Spleen (tissue), 11 donors: ENCODE measurements around the gene KANK4. TPM values are rescaled to one million over a fixed set of nuclear protein-coding genes. Genes with fewer than 3 reads are reported as not detected.

Source experiments
- DNase-seq: peaks from one replicate; pipeline ENCODE4 v3.0.0-alpha.2; 2020
- H3K27ac ChIP-seq, 8 donors: fragments of 200-600 bp; sonication (generic) in 7 of 8; 1 replicate in 4 of 8; 2 replicates in 4 of 8; pipeline versions ENCODE4 v1.5.0 to v1.8.0; 2016 to 2021; ENCODE audit warnings: inconsistent platforms in 4 of 8, mild to moderate bottlenecking in 4 of 8, moderate library complexity in 1 of 8
- H3K27me3 ChIP-seq, 7 donors: fragments of 200-600 bp; sonication (generic) in 6 of 7; replicated peaks in 1 of 7; 1 replicate in 4 of 7; 2 replicates in 3 of 7; pipeline versions ENCODE4 v1.5.0 to v1.8.0; 2016 to 2021; ENCODE audit warnings: inconsistent platforms in 3 of 7, mild to moderate bottlenecking in 1 of 7
- H3K36me3 ChIP-seq, 6 donors: fragments of 200-600 bp; sonication (generic) in 5 of 6; 1 replicate in 4 of 6; 2 replicates in 2 of 6; pipeline versions ENCODE4 v1.5.0 to v1.8.0; 2016 to 2021; ENCODE audit warnings: inconsistent platforms in 2 of 6
- H3K4me1 ChIP-seq, 6 donors: fragments of 200-600 bp; sonication (generic) in 5 of 6; 1 replicate in 3 of 6; 2 replicates in 3 of 6; pipeline versions ENCODE4 v1.5.0 to v1.8.0; 2016 to 2021; ENCODE audit warnings: inconsistent platforms in 3 of 6
- H3K4me3 ChIP-seq, 8 donors: fragments of 200-600 bp; sonication (generic) in 7 of 8; 1 replicate in 4 of 8; 2 replicates in 4 of 8; pipeline versions ENCODE4 v1.5.0 to v1.8.0; 2016 to 2021; ENCODE audit warnings: inconsistent platforms in 4 of 8, mild to moderate bottlenecking in 4 of 8, moderate library complexity in 2 of 8
- H3K9me3 ChIP-seq, 8 donors: fragments of 200-600 bp; sonication (generic) in 7 of 8; 1 replicate in 4 of 8; 2 replicates in 4 of 8; pipeline versions ENCODE4 v1.5.0 to v1.8.0; 2016 to 2021; ENCODE audit warnings: inconsistent platforms in 4 of 8
- CTCF ChIP-seq, 11 experiments: fragments of 200-600 bp in 7 of 11; fragments of 450-650 bp in 4 of 11; sonication (generic) in 4 of 11; IDR thresholded peaks in 8 of 11; conservative IDR thresholded peaks in 3 of 11; 1 replicate in 7 of 11; 2 replicates in 4 of 11; pipeline versions ENCODE4 v1.4.0 to v1.8.0; 2016 to 2021; ENCODE audit warnings: antibody characterized with exemption in 11 of 11, inconsistent platforms in 4 of 11, mild to moderate bottlenecking in 1 of 11
- POLR2A ChIP-seq, 3 donors: fragments of 450-650 bp; IDR thresholded peaks; one replicate each; pipeline ENCODE4 v1.5.1; 2017; ENCODE audit warnings: antibody characterized with exemption in 3 of 3, mild to moderate bottlenecking in 1 of 3
- POLR2AphosphoS5 ChIP-seq, 3 donors: sonication (generic); formaldehyde crosslinking; IDR thresholded peaks; one replicate each; pipeline ENCODE4 v1.5.1; 2017; ENCODE audit warnings: antibody characterized with exemption in 3 of 3
- WGBS, 5 donors: extraction: QIAGEN DNeasy Blood & Tissue Kit in 3 of 5; methylation state at CpG; one replicate each; pipeline versions ENCODE4 v1.1.5 to v1.1.7; 2013 to 2018; 5-methylcytosine and 5-hydroxymethylcytosine counted together
- intact Hi-C: fragments of 100-400 bp; cut with DNase I; formaldehyde crosslinking; loops from one replicate; pipeline ENCODE4 v1.15.0; 2023; ENCODE audit warnings: low total_unique reads
- polyA plus RNA-seq, 3 donors: library from polyadenylated mRNA; stranded (reverse); fragments of 200-250 nt; gene quantifications; one replicate each; pipeline ENCODE4 v1.2.1, GENCODE V29; 2013
- total RNA-seq, 7 donors: library from RNA; depleted of rRNA in 3 of 7; stranded (reverse); fragments of >200 nt in 3 of 7; fragmentation: NEBNext Ultra II Directional in 4 of 7; extraction: Animal tissue kit (Norgen Biotek cat#: 25700) in 4 of 7; gene quantifications; one replicate each; pipeline versions ENCODE4 v1.1.0 to v1.2.1, GENCODE V29; 2016 to 2021
- donor health status: healthy with polysubstance abuse.
- donor health status: DM: no; HTN: no; CAD: no; lungs with moderate emphysema.
- donor health status: DM: no; HTN: no; CAD: no.
- donor health status: Bipolar disorder and iron deficiency.
- donor health status: healthy.
- donor health status: DM: no; HTN: no; CAD: no.
- donor health status: DM: yes; HTN: yes; CAD: no.

Gene KANK4
- total and polyA plus RNA-seq, 10 donors = 0.11 to 1.3 (median 0.47) TPM

- Histone ChIP-seq H3K4me3 (no peak overlapping the region), H3K27me3 (no peaks in the 10 kb centered on the region), H3K9me3 (no peaks in the 10 kb centered on the region), H3K36me3 (no peaks in the 10 kb centered on the region), H3K27ac (no peak overlapping the region), H3K4me1 (peaks cover 0 to 7% (median under 1%) of the 10 kb centered on the region in 6 donors)
- intact Hi-C loops = no loop called here
- DNase-seq = no peak
- TF ChIP-seq POLR2AphosphoS5 (IDR thresholded peaks at IDR 0.05) (no peak), CTCF (IDR thresholded peaks at IDR 0.05 in 8 of 11, conservative IDR thresholded peaks at IDR 0.05 in 3 of 11) (no peak), POLR2A (IDR thresholded peaks at IDR 0.05) (no peak)
- 82 to 94% (median 88%) methylated on average over 3 of the region's 3 CpGs for WGBS, 5 donors
These were observed 23.0 kb upstream of the KANK4 start for GRCh38 chr1:62342270-62342669.

- Histone ChIP-seq H3K27me3 (no peaks in the 10 kb centered on the region), H3K27ac (no peak overlapping the region), H3K36me3 (no peaks in the 10 kb centered on the region), H3K4me1 (peaks cover 0 to 11% (median 2%) of the 10 kb centered on the region in 6 donors), H3K4me3 (no peak overlapping the region), H3K9me3 (no peaks in the 10 kb centered on the region)
- 73 to 87% (median 80%) methylated on average over 4 of the region's 4 CpGs for WGBS, 5 donors
- TF ChIP-seq CTCF (IDR thresholded peaks at IDR 0.05 in 8 of 11, conservative IDR thresholded peaks at IDR 0.05 in 3 of 11) (no peak), POLR2AphosphoS5 (IDR thresholded peaks at IDR 0.05) (no peak), POLR2A (IDR thresholded peaks at IDR 0.05) (no peak)
- intact Hi-C loops = no loop called here
- DNase-seq = no peak
These were observed 22.4 kb upstream of the KANK4 start for GRCh38 chr1:62341615-62342014.

GRCh38 chr1:62341089-62341488 lies 21.9 kb upstream of the KANK4 start:
- TF ChIP-seq POLR2A (IDR thresholded peaks at IDR 0.05) = no peak
- TF ChIP-seq CTCF (IDR thresholded peaks at IDR 0.05 in 8 of 11, conservative IDR thresholded peaks at IDR 0.05 in 3 of 11) = no peak
- TF ChIP-seq POLR2AphosphoS5 (IDR thresholded peaks at IDR 0.05) = no peak
- peak; percentile 35 for DNase-seq
- no peaks in the 10 kb centered on the region for H3K9me3 ChIP-seq
- H3K27ac ChIP-seq = no peak overlapping the region
- no peak overlapping the region for H3K4me3 ChIP-seq
- WGBS, 5 donors = 80 to 96% (median 86%) methylated on average over 3 of the region's 3 CpGs
- H3K27me3 ChIP-seq = no peaks in the 10 kb centered on the region
- peaks cover 0 to 13% (median 2%) of the 10 kb centered on the region in 6 donors for H3K4me1 ChIP-seq
- no peaks in the 10 kb centered on the region for H3K36me3 ChIP-seq
- intact Hi-C loops = no loop called here

GRCh38 chr1:62337706-62338631 lies 18.7 kb upstream of the KANK4 start:
- DNase-seq = peak; percentile 53
- H3K27me3 ChIP-seq = no peaks in the 10 kb centered on the region
- no peaks in the 10 kb centered on the region for H3K36me3 ChIP-seq
- H3K27ac ChIP-seq = peak overlapping the region in 6 of 8 donors; percentile 47 to 62 (median 52)
- intact Hi-C loops = no loop called here
- no peak overlapping the region for H3K4me3 ChIP-seq
- H3K4me1 ChIP-seq = peaks cover 0 to 13% (median 2%) of the 10 kb centered on the region in 6 donors
- TF ChIP-seq POLR2A (IDR thresholded peaks at IDR 0.05) (no peak), CTCF (IDR thresholded peaks at IDR 0.05 in 8 of 11, conservative IDR thresholded peaks at IDR 0.05 in 3 of 11) (no peak), POLR2AphosphoS5 (IDR thresholded peaks at IDR 0.05) (no peak)
- WGBS, 5 donors = 58 to 74% (median 67%) methylated on average over 21 of the region's 21 CpGs
- no peaks in the 10 kb centered on the region for H3K9me3 ChIP-seq
